Amniotic stem cell (primary cell): ENCODE measurements around the gene SLC35D2.
"Not testable (repeated sequence)": the region's sequence is repeated elsewhere in the genome, so short reads cannot be mapped to it uniquely, and the experiment has no call there.

Experiments used
- DNase-seq: peaks from one replicate; lab custom pipeline; 2025; lab: John Stamatoyannopoulos, UW

The SLC35D2 gene

DNA sequence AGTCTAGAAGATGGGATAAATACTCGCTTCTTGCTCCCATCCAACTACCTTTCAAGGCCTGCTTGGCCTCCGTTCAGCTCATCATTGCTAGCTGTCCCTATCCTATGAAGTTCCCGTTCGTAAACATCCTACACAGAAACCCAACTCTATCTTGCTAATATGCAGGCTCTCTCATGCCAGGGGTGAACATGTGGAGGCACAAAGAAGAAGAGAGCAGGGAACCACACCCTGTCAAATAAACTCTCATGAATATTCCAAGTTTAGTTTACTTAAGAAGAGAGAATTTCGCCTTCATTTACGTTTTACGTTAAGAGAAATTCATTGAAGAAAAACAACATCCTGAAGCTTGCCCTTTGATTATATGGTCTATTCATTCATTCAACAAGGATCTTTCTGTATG is 73.7 kb downstream of the SLC35D2 start:
- DNase-seq: no peak

DNA sequence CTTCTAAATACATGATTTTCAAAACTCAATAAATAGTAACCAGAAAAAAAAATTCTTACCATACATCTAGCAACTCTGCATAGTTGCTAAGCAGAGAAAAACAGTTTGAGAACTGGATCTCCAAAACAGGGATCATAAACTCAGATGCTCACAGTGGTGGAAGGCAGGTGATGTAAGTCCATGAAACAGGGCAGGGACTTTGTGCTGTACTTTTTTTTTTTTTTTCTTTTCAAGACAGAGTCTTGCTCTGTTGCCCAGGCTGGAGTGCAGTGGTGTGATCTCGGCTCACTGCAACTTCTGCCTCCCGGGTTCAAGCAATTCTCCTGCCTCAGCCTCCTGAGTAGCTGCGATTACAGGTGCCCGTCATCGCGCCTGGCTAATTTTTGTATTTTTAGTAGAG is 76.6 kb downstream of the SLC35D2 start:
- DNase-seq: not testable (repeated sequence)

DNA sequence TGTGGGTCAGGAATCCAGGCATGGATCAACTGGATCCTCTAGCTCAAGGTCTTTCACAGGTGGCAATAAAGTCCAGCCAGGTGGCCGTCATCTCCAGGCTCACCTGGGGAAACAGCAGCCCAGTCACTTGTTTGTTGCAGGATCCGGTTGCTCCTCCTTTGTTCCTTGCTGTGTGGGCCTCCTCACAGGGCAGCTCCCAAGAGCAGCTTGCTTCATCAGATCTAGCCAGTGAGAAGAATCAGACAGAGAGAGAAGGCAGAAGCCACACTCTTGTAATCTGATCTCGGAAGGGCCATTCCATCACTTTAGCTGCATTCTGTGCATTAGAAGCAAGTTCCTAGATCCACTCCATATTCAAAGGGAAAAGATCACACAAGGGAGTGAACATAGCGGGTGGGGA is 78.3 kb downstream of the SLC35D2 start:
- no peak for DNase-seq

DNA sequence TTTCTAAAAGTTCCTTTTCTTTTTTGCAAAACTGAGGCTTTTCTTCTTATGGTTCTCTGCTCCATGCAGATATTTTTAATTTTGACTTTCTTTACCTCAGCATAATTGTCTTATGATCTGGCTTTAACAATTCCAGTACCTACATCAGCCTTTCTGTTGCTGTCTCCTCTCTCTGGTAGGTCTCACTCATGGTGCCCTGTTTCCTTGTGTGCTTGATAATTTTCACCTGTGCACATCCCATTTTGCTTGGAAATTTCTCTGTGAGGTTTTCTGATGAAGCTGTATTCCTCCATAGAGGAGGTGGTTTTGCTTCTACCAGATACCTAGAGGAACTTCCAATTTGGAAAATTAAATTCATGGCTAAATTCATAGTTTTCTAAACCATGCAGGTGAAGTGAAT is 79.3 kb downstream of the SLC35D2 start:
- no peak for DNase-seq

DNA sequence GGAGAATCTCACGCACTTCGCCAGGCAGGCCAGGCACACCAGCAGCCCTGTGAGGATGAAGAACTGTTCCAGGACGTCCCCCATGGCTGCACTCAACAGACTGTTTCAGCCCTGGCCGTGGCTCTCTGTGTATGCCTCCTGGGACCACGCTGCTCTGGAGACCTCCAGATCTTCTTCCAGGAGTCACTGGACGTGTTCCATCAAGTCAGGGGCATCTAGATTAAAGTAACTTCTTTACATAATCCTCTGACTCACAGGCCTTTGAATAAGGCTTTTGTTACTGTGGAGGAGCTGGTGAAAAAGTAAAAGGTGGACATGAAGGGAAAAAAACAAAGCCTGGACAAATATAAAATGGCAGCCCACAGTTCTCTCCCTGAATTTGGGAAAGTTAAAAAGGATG is 81.5 kb downstream of the SLC35D2 start, which contains the start of gene HSD17B3:
Gene HSD17B3 (minus strand): TSS at position 156 of the 400 bp plus-strand sequence. CDS start 72 bp downstream, at position 84.
- DNase-seq: no peak

DNA sequence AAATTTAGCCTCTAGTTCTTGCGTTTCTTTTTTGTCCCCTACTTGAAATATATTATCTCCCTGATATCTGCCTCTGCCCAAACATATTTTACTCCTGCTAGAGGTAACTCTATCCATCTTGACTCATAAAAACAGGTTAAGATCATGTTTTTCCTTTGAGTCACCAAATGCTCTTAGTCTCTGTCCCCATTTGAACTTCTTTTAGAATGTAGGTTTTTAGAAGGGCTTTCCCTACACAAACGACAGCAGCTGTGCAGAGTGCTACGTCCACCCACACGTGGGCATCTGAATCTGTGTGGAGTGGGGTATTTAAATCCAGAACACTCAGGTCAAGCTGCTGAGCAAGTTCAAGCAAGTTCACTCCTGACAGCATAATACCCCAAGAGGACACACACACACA is 83.7 kb downstream of the SLC35D2 start:
- peak; percentile 10 for DNase-seq

DNA sequence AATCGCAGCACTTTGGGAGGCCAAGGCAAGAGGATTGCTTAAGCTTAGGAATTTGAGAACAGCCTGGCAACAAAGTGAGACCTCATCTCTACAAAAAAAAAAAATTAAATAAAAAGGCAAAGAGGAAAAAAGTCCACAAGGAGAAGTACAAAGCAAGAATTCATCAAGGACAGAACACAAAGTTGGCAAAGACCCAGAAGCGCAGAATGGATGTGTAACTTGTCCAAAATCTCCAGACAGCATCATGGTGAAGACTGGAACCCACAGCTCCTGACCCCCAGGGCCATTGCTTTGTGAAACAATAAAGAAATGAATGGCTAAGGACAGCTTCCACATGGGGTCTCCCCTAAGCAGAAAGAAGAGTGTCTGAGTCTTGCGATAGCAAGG is 89.4 kb downstream of the SLC35D2 start:
- no peak for DNase-seq

DNA sequence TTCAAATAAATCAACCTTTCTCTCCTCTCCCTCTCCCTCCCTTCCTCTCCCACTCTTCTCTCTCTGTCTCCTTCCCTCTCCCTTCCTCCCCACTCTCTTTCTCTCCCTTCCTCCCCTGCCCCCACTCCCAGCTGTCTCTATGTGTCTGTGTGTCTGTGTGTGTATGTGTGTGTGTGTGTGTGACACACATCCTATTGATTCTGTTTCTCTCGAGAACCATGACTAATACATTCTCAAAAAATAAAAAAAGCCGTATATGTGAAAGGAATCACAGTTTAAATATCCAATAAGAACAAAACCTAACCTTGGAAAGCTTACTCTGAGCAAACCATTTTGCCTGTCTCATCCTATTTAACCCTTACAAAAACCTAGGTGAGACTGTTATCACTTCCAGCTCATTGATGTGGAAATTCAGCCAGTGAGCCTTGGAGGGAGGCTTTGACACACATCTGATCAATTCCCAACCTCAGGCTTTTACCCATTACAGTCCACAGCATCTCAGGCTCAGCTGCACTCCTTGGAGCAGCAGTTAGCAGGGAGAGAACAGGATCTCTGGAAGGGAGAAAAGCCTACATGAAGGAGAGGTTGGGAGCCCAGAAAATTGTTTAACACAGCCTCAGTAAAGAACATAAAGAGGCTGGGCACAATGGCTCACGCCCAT is 89.9 kb downstream of the SLC35D2 start:
- DNase-seq: no peak

DNA sequence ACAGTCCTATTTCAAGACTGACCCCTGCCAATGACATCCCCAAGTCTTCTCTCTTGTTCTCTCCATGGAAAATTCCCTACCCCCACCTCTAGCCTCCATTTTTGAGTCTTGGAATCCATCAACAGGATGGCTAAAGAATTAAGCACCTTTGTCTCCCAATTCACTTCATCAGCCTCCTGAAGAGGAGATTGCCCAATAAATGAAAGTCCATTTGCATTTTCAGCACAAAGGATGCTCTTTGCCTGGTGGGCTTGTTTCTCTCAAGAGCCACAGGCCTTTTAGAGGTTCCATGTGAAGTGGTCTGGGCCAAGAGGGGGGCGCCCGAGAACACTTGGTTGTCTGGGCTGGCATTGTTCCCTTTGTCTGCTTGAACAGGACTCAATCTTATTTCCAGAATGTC is 94.1 kb downstream of the SLC35D2 start:
- no peak for DNase-seq

DNA sequence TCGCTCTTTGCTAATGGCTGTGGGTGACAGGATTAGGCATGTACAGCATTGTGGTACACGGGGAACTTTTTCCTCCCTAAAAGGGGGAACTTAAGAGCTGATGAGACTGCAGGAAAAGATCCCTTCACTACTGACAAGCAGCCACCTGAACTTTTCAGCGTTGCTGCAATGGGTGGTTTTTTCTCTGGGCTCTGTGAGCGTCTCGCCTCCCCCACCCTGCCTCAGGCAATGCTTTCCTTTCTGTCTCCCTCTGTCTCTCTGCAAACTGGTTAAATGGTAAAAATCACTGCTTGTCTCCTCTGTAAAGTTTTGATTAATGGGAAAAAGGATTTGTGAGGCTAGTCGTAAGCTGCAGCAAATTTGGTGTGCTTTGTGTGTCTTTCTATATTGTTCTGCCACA is 101.9 kb downstream of the SLC35D2 start:
- no peak for DNase-seq

DNA sequence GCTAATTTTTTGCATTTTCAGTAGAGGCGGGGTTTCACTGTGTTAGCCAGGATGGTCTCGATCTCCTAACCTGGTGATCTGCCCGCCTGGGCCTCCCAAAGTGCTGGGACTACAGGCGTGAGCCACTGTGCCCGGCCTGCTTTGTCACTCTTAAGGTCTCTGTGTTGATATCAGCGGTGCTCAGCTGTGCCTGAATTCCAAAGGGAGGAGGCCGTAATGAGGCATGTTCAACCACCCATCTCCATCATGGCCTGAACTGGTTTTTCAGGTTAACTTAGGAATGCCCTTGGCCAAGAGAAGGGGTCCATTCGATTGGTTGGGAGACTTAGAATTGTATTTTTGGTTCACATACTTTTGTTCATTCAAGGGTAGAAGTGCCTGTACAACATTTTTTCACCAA is 103.6 kb downstream of the SLC35D2 start:
- DNase-seq: no peak

DNA sequence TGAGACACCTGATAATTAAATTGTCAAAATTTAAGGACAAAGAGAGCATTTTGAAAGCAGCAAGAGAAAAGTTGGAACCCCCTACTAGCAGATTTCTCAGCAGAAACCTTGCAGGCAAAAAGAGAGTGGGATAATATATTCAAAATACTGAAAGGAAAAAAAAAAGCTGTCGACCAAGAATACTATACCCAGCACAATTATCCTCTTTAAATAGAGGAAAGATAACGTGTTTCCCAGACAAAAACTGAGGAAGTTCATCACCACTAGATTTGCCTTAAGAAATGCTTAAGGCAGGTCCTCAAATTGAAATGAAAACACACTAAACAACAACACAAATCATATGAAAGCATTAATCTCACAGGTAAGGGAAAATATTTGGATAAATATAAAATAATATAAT is 108.6 kb downstream of the SLC35D2 start:
- no peak for DNase-seq
